ENCODE results near the gene TSHZ3.

Gene TSHZ3

GRCh38 chr19:31233295-31233800, 115.9 kb downstream of the TSHZ3 start:
- no peak overlapping the region for H3K27ac ChIP-seq
- no peak for TF ChIP-seq CTCF (IDR thresholded peaks at IDR 0.05)
- H3K4me1 ChIP-seq: no peaks in the 10 kb centered on the region
- intact Hi-C loops (cut with DNase I; ENCODE audit: low total_unique reads): no loop called here
- no peaks in the 10 kb centered on the region for H3K36me3 ChIP-seq
- H3K4me3 ChIP-seq: no peak overlapping the region
- no peaks in the 10 kb centered on the region for H3K27me3 ChIP-seq
- DNase-seq: no peak
- no peaks in the 10 kb centered on the region for H3K9me3 ChIP-seq

- H3K27ac ChIP-seq: no peak overlapping the region
- TF ChIP-seq CTCF (IDR thresholded peaks at IDR 0.05): no peak
- H3K36me3 ChIP-seq: no peaks in the 10 kb centered on the region
- DNase-seq: no peak
- H3K4me3 ChIP-seq: no peak overlapping the region
- H3K4me1 ChIP-seq: no peaks in the 10 kb centered on the region
- H3K27me3 ChIP-seq: no peaks in the 10 kb centered on the region
- intact Hi-C loops (cut with DNase I; ENCODE audit: low total_unique reads): no loop called here
- no peaks in the 10 kb centered on the region for H3K9me3 ChIP-seq
Measured at GRCh38 chr19:31232871-31233270, 116.4 kb downstream of the TSHZ3 start.

GRCh38 chr19:31232180-31232579, 117.1 kb downstream of the TSHZ3 start:
- intact Hi-C loops (cut with DNase I; ENCODE audit: low total_unique reads): no loop called here
- no peak for DNase-seq

GRCh38 chr19:31231237-31231636, 118.0 kb downstream of the TSHZ3 start:
- no peak for TF ChIP-seq CTCF (IDR thresholded peaks at IDR 0.05)
- no peaks in the 10 kb centered on the region for H3K36me3 ChIP-seq
- intact Hi-C loops (cut with DNase I; ENCODE audit: low total_unique reads): no loop called here
- H3K4me1 ChIP-seq: no peaks in the 10 kb centered on the region
- no peak overlapping the region for H3K27ac ChIP-seq
- no peak overlapping the region for H3K4me3 ChIP-seq
- DNase-seq: no peak
- no peaks in the 10 kb centered on the region for H3K27me3 ChIP-seq
- H3K9me3 ChIP-seq: no peaks in the 10 kb centered on the region

More at GRCh38 chr19:31232180-31232579, 117.1 kb downstream of the TSHZ3 start:
- no peaks in the 10 kb centered on the region for H3K36me3 ChIP-seq
- H3K9me3 ChIP-seq: no peaks in the 10 kb centered on the region
- no peak overlapping the region for H3K4me3 ChIP-seq
- TF ChIP-seq CTCF (IDR thresholded peaks at IDR 0.05): no peak
- H3K27me3 ChIP-seq: no peaks in the 10 kb centered on the region
- no peak overlapping the region for H3K27ac ChIP-seq
- no peaks in the 10 kb centered on the region for H3K4me1 ChIP-seq

- intact Hi-C loops (cut with DNase I; ENCODE audit: low total_unique reads): no loop called here
- Histone ChIP-seq H3K27me3 (no peaks in the 10 kb centered on the region), H3K4me3 (no peak overlapping the region), H3K27ac (no peak overlapping the region), H3K9me3 (no peaks in the 10 kb centered on the region), H3K36me3 (no peaks in the 10 kb centered on the region), H3K4me1 (no peaks in the 10 kb centered on the region)
- no peak for DNase-seq
- TF ChIP-seq CTCF (IDR thresholded peaks at IDR 0.05): no peak
Measured at GRCh38 chr19:31226151-31226935, 122.9 kb downstream of the TSHZ3 start.

Measured in tibial artery (tissue), 4 donors.